GM12878 (cell line): ENCODE measurements around the gene CABLES1. TPM values are rescaled to one million over a fixed set of nuclear protein-coding genes. Genes with fewer than 3 reads are reported as not detected.

Experiments used
- ATAC-seq: fragments of 200-7000 bp; cut with Tn5 transposase; 3 replicates; pipeline ENCODE4 v1.9.1; 2020; ENCODE audit warnings: mild to moderate bottlenecking, moderate library complexity
- BruUV-seq: library from RNA; stranded (reverse); fragments of 400-500 nt; replicated peaks from 2 replicates; lab custom pipeline; 2021; lab: Mats Ljungman, UMichigan
- CTCF ChIA-PET: fragments of 300-600 bp; sonication (Branson Sonifier 250); formaldehyde crosslinking; extraction: SDS; loops from one replicate; lab custom pipeline; 2021; ENCODE audit warnings: inconsistent platforms; lab: Yijun Ruan, JAX
- POLR2A ChIA-PET: fragments of 350-600 bp; formaldehyde crosslinking; extraction: SDS; loops from one replicate; lab custom pipeline; 2021; ENCODE audit warnings: inconsistent platforms; lab: Charles Lee
- RAD21 ChIA-PET: fragments of 300-600 bp; sonication (Branson Sonifier 250); formaldehyde crosslinking; loops from one replicate; lab custom pipeline; 2023; ENCODE audit warnings: antibody characterized with exemption; ENCODE audit not compliant: unreplicated experiment; lab: Charles Lee
- SMC1A ChIA-PET: fragments of 300-600 bp; sonication (Branson Sonifier 250); formaldehyde crosslinking; loops from one replicate; lab custom pipeline; 2023; ENCODE audit not compliant: unreplicated experiment, uncharacterized antibody; lab: Charles Lee
- DNase-seq: peaks from one replicate; pipeline ENCODE4 v3.0.0-alpha.2; 2011; ENCODE audit warnings: low read depth, low spot score
- FAIRE-seq: peaks from 3 replicates; lab custom pipeline; 2011; peaks lifted over from hg19 to GRCh38; lab: Jason Lieb, UNC
- H2AFZ ChIP-seq: 2 replicates; pipeline ENCODE4 v1.6.0; 2011; ENCODE audit warnings: low read depth, low read length, control low read depth; ENCODE audit not compliant: control insufficient read depth
- H3K27ac ChIP-seq: 2 replicates; pipeline ENCODE4 v1.5.1; 2011; ENCODE audit warnings: control low read depth; ENCODE audit not compliant: control insufficient read depth, insufficient read depth
- H3K27me3 ChIP-seq, 2 experiments: replicated peaks in 1 of 2; 2 replicates each; pipeline versions ENCODE4 v1.6.0 to v1.6.1; 2011; ENCODE audit warnings: low read length in 1 of 2; ENCODE audit not compliant: control insufficient read depth in 2 of 2, insufficient read depth in 2 of 2
- H3K36me3 ChIP-seq, 2 experiments: 2 replicates each; pipeline ENCODE4 v1.5.1; 2011; ENCODE audit warnings: low read length in 1 of 2; ENCODE audit not compliant: control insufficient read depth in 2 of 2, insufficient read depth in 2 of 2
- H3K4me1 ChIP-seq: 2 replicates; pipeline ENCODE4 v1.6.1; 2011; ENCODE audit warnings: mild to moderate bottlenecking, low read length, moderate library complexity, mixed read lengths; ENCODE audit not compliant: control insufficient read depth, insufficient read depth
- H3K4me2 ChIP-seq: 2 replicates; pipeline ENCODE4 v1.6.0; 2011; ENCODE audit warnings: control low read depth; ENCODE audit not compliant: control insufficient read depth, insufficient read depth
- H3K4me3 ChIP-seq: fragments of 200-600 bp; sonication (generic); 2 replicates; pipeline ENCODE4 v1.5.1; 2016
- H3K79me2 ChIP-seq: 2 replicates; pipeline ENCODE4 v1.6.0; 2011; ENCODE audit warnings: low read length; ENCODE audit not compliant: control insufficient read depth, insufficient read depth
- H3K9ac ChIP-seq: 2 replicates; pipeline ENCODE4 v1.8.0; 2011; ENCODE audit warnings: low read length, control low read depth, mixed read lengths; ENCODE audit not compliant: control insufficient read depth, insufficient read depth
- H3K9me3 ChIP-seq: replicated peaks from 3 replicates; pipeline ENCODE4 v1.5.1; 2011; ENCODE audit warnings: mild to moderate bottlenecking, low read length; ENCODE audit not compliant: control insufficient read depth, insufficient read depth
- H4K20me1 ChIP-seq: 2 replicates; pipeline ENCODE4 v1.6.0; 2011; ENCODE audit not compliant: control insufficient read depth, insufficient read depth
- CBFB ChIP-seq: IDR thresholded peaks from 2 replicates; pipeline ENCODE4 v1.6.1; 2016; ENCODE audit warnings: antibody characterized with exemption, low read depth
- CBX5 ChIP-seq: sonication (generic); IDR thresholded peaks from 2 replicates; pipeline ENCODE4 v1.6.1; 2016; ENCODE audit warnings: low read depth, moderate library complexity, mild to moderate bottlenecking, inconsistent platforms
- CEBPZ ChIP-seq: fragments of 150-350 bp; IDR thresholded peaks from 2 replicates; pipeline ENCODE4 v1.6.1; 2016; ENCODE audit warnings: low read depth, low read length
- CREM ChIP-seq: IDR thresholded peaks from 2 replicates; pipeline ENCODE4 v1.6.1; 2014; ENCODE audit warnings: antibody characterized with exemption, low read depth
- EP300 ChIP-seq, 2 experiments: fragments of 150-350 bp in 1 of 2; IDR thresholded peaks; 2 replicates each; pipeline ENCODE4 v1.6.1; 2011 to 2012; ENCODE audit warnings: low read depth in 2 of 2, low read length in 2 of 2, borderline replicate concordance in 1 of 2, improper control_type of control experiment in 1 of 2, inconsistent platforms in 1 of 2; ENCODE audit not compliant: control insufficient read depth in 1 of 2
- KDM1A ChIP-seq: fragments of 200-600 bp; sonication (generic); IDR thresholded peaks from 2 replicates; pipeline ENCODE4 v1.6.1; 2016; ENCODE audit warnings: borderline replicate concordance
- NFYA ChIP-seq: IDR thresholded peaks from 2 replicates; pipeline ENCODE4 v1.6.1; 2011; ENCODE audit warnings: low read depth, mild to moderate bottlenecking, low read length, improper control_type of control experiment, borderline replicate concordance
- NR2C1 ChIP-seq: fragments of 450-650 bp; IDR thresholded peaks from 2 replicates; pipeline ENCODE4 v1.6.1; 2017; ENCODE audit warnings: antibody characterized with exemption, mild to moderate bottlenecking, moderate library complexity
- NRF1 ChIP-seq: conservative IDR thresholded peaks from 2 replicates; pipeline ENCODE4 v1.6.1; 2011; ENCODE audit warnings: mild to moderate bottlenecking, low read depth, low read length, improper control_type of control experiment
- RB1 ChIP-seq: fragments of 450-650 bp; formaldehyde crosslinking; IDR thresholded peaks from 2 replicates; pipeline ENCODE4 v1.6.1; 2017; ENCODE audit warnings: mild to moderate bottlenecking, borderline replicate concordance
- RUNX3 ChIP-seq: IDR thresholded peaks from 2 replicates; pipeline ENCODE4 v1.6.1; 2012; ENCODE audit warnings: low read length, inconsistent platforms
- SPI1 ChIP-seq: IDR thresholded peaks from 2 replicates; pipeline ENCODE4 v1.6.1; 2011; ENCODE audit warnings: low read depth, mild to moderate bottlenecking, low read length, moderate library complexity, borderline replicate concordance; ENCODE audit not compliant: insufficient read depth
- TAF1 ChIP-seq: IDR thresholded peaks from 2 replicates; pipeline ENCODE4 v1.6.1; 2011; ENCODE audit warnings: mild to moderate bottlenecking, low read depth, low read length, borderline replicate concordance
- YBX1 ChIP-seq: fragments of 450-650 bp; IDR thresholded peaks from 2 replicates; pipeline ENCODE4 v1.6.1; 2016; ENCODE audit warnings: antibody characterized with exemption
- ZNF207 ChIP-seq: fragments of 450-650 bp; IDR thresholded peaks from 2 replicates; pipeline ENCODE4 v1.6.1; 2014; ENCODE audit warnings: antibody characterized with exemption, mild to moderate bottlenecking, borderline replicate concordance
- WGBS: methylation state at CpG from one replicate; pipeline ENCODE4 v1.1.6; 2016; ENCODE audit warnings: low lambda C conversion rate; ENCODE audit not compliant: insufficient replicate concordance, insufficient coverage; ENCODE audit errors: missing lambda C conversion rate; 5-methylcytosine and 5-hydroxymethylcytosine counted together
- in situ Hi-C: fragments of 300-500 bp; cut with MboI; formaldehyde crosslinking; loops from 9 replicates; pipeline ENCODE4 v1.14.3; 2018; ENCODE audit warnings: mixed read lengths
- intact Hi-C: fragments of 100-400 bp; cut with micrococcal nuclease; formaldehyde crosslinking; loops from one replicate; pipeline ENCODE4 v1.14.2; 2022; ENCODE audit not compliant: unreplicated experiment
- polyA plus RNA-seq, 11 experiments: library from polyadenylated mRNA; depleted of rRNA in 4 of 11; unstranded in 6 of 11; stranded (reverse) in 5 of 11; fragments of >200 nt; fragmentation: Nextera tagmentation in 4 of 11; fragmentation: Illumina TruSeq in 1 of 11; extraction: Ambion mirVana in 4 of 11; extraction: Trizol in 1 of 11; gene quantifications; 1 replicate in 1 of 11; 2 replicates in 10 of 11; pipeline versions ENCODE4 v1.2.1 to v1.2.3, GENCODE V29; 2011 to 2016; ENCODE audit warnings: inconsistent platforms in 2 of 11, missing spikeins in 2 of 11, low read depth in 1 of 11
- total RNA-seq, 4 experiments: library from RNA; depleted of rRNA in 3 of 4; stranded (reverse); fragments of >200 nt in 3 of 4; fragmentation: Illumina TruSeq in 1 of 4; extraction: Trizol in 1 of 4; gene quantifications; 2 replicates each; pipeline versions ENCODE4 v1.2.1 to v1.2.3, GENCODE V29; 2013 to 2021
- TF ChIP-seq, protein P1 (sequence below): fragments of 450-650 bp; IDR thresholded peaks from 2 replicates; pipeline ENCODE4 v1.6.1; 2017; ENCODE audit warnings: antibody characterized with exemption, mild to moderate bottlenecking, moderate library complexity

The CABLES1 gene
- total and polyA plus RNA-seq, 10 of the 15 experiments (the other 5 are each of a cell fraction or from before 2014, with no cell fraction given), result 2.9 to 27.2 (median 8.2) TPM

- TF ChIP-seq RB1, result no peak
- TF ChIP-seq NRF1, result no peak
- TF ChIP-seq NFYA, result no peak
- no peak for TF ChIP-seq RUNX3
- no peak for TF ChIP-seq ZNF207
- TF ChIP-seq EP300 (IDR thresholded peaks at IDR 0.05; ENCODE audit: borderline replicate concordance in 1 of 2, control insufficient read depth in 1 of 2, low read depth in 2 of 2, low read length in 2 of 2), result no peak
Observed at GRCh38 chr18:23102493-23103261, 32.6 kb upstream of the CABLES1 start (continued).

GRCh38 chr18:23103449-23103848, 31.8 kb upstream of the CABLES1 start:
- no peaks in the 10 kb centered on the region for H3K4me1 ChIP-seq
- whole genome bisulfite sequencing, result 52% methylated on average over 4 of the region's 4 CpGs
- TF ChIP-seq NR2C1 (no peak), CBFB (no peak), CEBPZ (no peak), YBX1 (no peak), TAF1 (no peak), CREM (no peak), KDM1A (no peak), CBX5 (no peak), SPI1 (no peak)
- TF ChIP-seq, protein P1, sequence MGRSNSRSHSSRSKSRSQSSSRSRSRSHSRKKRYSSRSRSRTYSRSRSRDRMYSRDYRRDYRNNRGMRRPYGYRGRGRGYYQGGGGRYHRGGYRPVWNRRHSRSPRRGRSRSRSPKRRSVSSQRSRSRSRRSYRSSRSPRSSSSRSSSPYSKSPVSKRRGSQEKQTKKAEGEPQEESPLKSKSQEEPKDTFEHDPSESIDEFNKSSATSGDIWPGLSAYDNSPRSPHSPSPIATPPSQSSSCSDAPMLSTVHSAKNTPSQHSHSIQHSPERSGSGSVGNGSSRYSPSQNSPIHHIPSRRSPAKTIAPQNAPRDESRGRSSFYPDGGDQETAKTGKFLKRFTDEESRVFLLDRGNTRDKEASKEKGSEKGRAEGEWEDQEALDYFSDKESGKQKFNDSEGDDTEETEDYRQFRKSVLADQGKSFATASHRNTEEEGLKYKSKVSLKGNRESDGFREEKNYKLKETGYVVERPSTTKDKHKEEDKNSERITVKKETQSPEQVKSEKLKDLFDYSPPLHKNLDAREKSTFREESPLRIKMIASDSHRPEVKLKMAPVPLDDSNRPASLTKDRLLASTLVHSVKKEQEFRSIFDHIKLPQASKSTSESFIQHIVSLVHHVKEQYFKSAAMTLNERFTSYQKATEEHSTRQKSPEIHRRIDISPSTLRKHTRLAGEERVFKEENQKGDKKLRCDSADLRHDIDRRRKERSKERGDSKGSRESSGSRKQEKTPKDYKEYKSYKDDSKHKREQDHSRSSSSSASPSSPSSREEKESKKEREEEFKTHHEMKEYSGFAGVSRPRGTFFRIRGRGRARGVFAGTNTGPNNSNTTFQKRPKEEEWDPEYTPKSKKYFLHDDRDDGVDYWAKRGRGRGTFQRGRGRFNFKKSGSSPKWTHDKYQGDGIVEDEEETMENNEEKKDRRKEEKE, result no peak

More at GRCh38 chr18:23103449-23103848, 31.8 kb upstream of the CABLES1 start:
- FAIRE-seq (no peak), ATAC-seq (no peak), DNase-seq (no peak)
- Histone ChIP-seq H4K20me1 (no peaks in the 10 kb centered on the region), H3K9me3 (no peaks in the 10 kb centered on the region), H3K4me2 (no peak overlapping the region), H3K27me3 (no peaks in the 10 kb centered on the region; a peak in 1 of 4 replicates), H2AFZ (no peak overlapping the region), H3K4me3 (no peak overlapping the region), H3K79me2 (no peaks in the 10 kb centered on the region), H3K9ac (no peak overlapping the region), H3K27ac (no peak overlapping the region), H3K36me3 (no peaks in the 10 kb centered on the region)
- RAD21 ChIA-PET, result interaction anchor here (0.7 to 0.8 kb wide), 2 partner anchors 15 to 308 kb away, joined by 3 to 4 read pairs; no protein-coding TSS in a partner anchor
- CTCF ChIA-PET, result interaction anchor here (1.2 kb wide), 1 partner anchor 12 kb away, joined by 3 read pairs; no protein-coding TSS in a partner anchor
- intact Hi-C loops (no loop called here), in situ Hi-C loops (no loop called here)
- POLR2A ChIA-PET, result interaction anchor here (1.3 kb wide), 1 partner anchor 17 kb away, joined by 6 read pairs; no protein-coding TSS in a partner anchor
- SMC1A ChIA-PET, result interaction anchor here (1.4 to 1.6 kb wide), 2 partner anchors 10 to 12 kb away, joined by 3 to 4 read pairs; no protein-coding TSS in a partner anchor
- BruUV-seq, result no TSS peak
